Uterus (tissue), 2 donors: ENCODE data around the gene TMEM245.

Source experiments
- POLR2A ChIP-seq, 2 donors: fragments of 450-650 bp; IDR thresholded peaks; one replicate each; pipeline ENCODE4 v1.6.1; 2016; ENCODE audit warnings: antibody characterized with exemption in 2 of 2, mild to moderate bottlenecking in 1 of 2, moderate library complexity in 1 of 2
- TF ChIP-seq, protein P1 (sequence below), 4 experiments: fragments of 200-600 bp in 2 of 4; fragments of 450-650 bp in 2 of 4; sonication (generic) in 2 of 4; IDR thresholded peaks; one replicate each; pipeline ENCODE4 v1.5.1; 2016 to 2019; ENCODE audit warnings: antibody characterized with exemption in 4 of 4, mild to moderate bottlenecking in 2 of 4, moderate library complexity in 1 of 4

DNA sequence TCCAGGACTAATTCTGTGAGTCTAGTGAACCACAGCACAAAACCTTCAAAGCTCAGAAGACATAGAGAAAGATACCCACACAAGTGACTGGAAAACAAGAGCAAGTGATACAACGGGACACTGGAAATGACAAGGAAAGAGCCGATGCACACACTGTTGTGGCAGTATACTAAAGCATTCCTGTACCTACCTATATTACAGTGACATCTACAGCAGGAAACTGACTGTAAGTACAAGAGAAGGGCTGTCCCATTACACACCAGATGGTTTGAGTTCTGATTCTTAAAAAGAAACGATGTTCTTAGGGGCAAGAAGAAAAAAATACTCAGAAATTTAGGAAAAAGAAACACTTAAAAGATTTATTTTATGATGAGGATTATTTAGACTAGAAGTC is 18.5 kb downstream of the TMEM245 start:
- no peak for TF ChIP-seq POLR2A (IDR thresholded peaks at IDR 0.05)
- TF ChIP-seq, protein P1, sequence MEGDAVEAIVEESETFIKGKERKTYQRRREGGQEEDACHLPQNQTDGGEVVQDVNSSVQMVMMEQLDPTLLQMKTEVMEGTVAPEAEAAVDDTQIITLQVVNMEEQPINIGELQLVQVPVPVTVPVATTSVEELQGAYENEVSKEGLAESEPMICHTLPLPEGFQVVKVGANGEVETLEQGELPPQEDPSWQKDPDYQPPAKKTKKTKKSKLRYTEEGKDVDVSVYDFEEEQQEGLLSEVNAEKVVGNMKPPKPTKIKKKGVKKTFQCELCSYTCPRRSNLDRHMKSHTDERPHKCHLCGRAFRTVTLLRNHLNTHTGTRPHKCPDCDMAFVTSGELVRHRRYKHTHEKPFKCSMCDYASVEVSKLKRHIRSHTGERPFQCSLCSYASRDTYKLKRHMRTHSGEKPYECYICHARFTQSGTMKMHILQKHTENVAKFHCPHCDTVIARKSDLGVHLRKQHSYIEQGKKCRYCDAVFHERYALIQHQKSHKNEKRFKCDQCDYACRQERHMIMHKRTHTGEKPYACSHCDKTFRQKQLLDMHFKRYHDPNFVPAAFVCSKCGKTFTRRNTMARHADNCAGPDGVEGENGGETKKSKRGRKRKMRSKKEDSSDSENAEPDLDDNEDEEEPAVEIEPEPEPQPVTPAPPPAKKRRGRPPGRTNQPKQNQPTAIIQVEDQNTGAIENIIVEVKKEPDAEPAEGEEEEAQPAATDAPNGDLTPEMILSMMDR (IDR thresholded peaks at IDR 0.05), result no peak
